CD14-positive monocyte (primary cell): ENCODE data around the gene YAE1. TPM values are rescaled to one million over a fixed set of nuclear protein-coding genes. Genes with fewer than 3 reads are reported as not detected.
A peak's percentile ranks its signal among the peaks of the same experiment; 100 is the strongest.

ENCODE experiments used
- DNase-seq, 3 donors: peaks; one replicate each; pipeline ENCODE4 v3.0.0-alpha.2; 2011 to 2022
- H2AFZ ChIP-seq: 2 replicates; pipeline ENCODE4 v1.6.0; 2012; ENCODE audit warnings: mild to moderate bottlenecking, low read depth, low read length, inconsistent platforms; ENCODE audit not compliant: insufficient read depth, poor library complexity, severe bottlenecking
- H3K27ac ChIP-seq, 2 donors: 1 replicate in 1 of 2; 2 replicates in 1 of 2; pipeline ENCODE4 v1.5.1; 2012 to 2013; ENCODE audit warnings: low read length in 2 of 2, control low read depth in 1 of 2, inconsistent platforms in 1 of 2, low read depth in 1 of 2, mild to moderate bottlenecking in 1 of 2
- H3K27me3 ChIP-seq, 2 donors: one replicate each; pipeline versions ENCODE4 v1.6.0 to v1.6.1; 2011 to 2013; ENCODE audit warnings: low read length in 2 of 2; ENCODE audit not compliant: control insufficient read depth in 2 of 2, insufficient read depth in 2 of 2
- H3K36me3 ChIP-seq, 2 donors: replicated peaks in 1 of 2; 1 replicate in 1 of 2; 2 replicates in 1 of 2; pipeline versions ENCODE4 v1.5.1 to v1.6.1; 2012 to 2013; ENCODE audit warnings: low read length in 2 of 2, control low read depth in 1 of 2, inconsistent platforms in 1 of 2, mild to moderate bottlenecking in 1 of 2; ENCODE audit not compliant: insufficient read depth in 2 of 2, control insufficient read depth in 1 of 2
- H3K4me1 ChIP-seq, 2 donors: 1 replicate in 1 of 2; 2 replicates in 1 of 2; pipeline versions ENCODE4 v1.5.1 to v1.6.1; 2012 to 2013; ENCODE audit warnings: low read length in 2 of 2, control low read depth in 1 of 2, inconsistent platforms in 1 of 2, mild to moderate bottlenecking in 1 of 2, moderate library complexity in 1 of 2; ENCODE audit not compliant: insufficient read depth in 2 of 2, control insufficient read depth in 1 of 2
- H3K4me2 ChIP-seq: replicated peaks from 2 replicates; pipeline ENCODE3; 2012; ENCODE audit warnings: low read length, moderate library complexity, mild to moderate bottlenecking; ENCODE audit not compliant: poor library complexity, severe bottlenecking; ENCODE audit errors: extremely low read depth
- H3K4me3 ChIP-seq, 3 experiments: fragments of 200-600 bp in 1 of 3; sonication (generic) in 1 of 3; replicated peaks in 1 of 3; 1 replicate in 2 of 3; 2 replicates in 1 of 3; pipeline ENCODE4 v1.5.1; 2011 to 2013; ENCODE audit warnings: low read length in 3 of 3, mild to moderate bottlenecking in 3 of 3, control low read depth in 2 of 3, low read depth in 2 of 3, inconsistent platforms in 1 of 3, moderate library complexity in 1 of 3
- H3K79me2 ChIP-seq: 2 replicates; pipeline ENCODE4 v1.6.0; 2012; ENCODE audit warnings: mild to moderate bottlenecking, control low read depth, inconsistent platforms, low read length, moderate library complexity; ENCODE audit not compliant: insufficient read depth
- H3K9ac ChIP-seq: 2 replicates; pipeline ENCODE4 v1.6.0; 2017; ENCODE audit warnings: low read length, mild to moderate bottlenecking; ENCODE audit not compliant: insufficient read depth, poor library complexity, severe bottlenecking
- H3K9me3 ChIP-seq, 2 donors: replicated peaks in 1 of 2; 1 replicate in 1 of 2; 2 replicates in 1 of 2; pipeline versions ENCODE4 v1.5.1 to v1.6.1; 2012 to 2013; ENCODE audit warnings: low read length in 2 of 2, control low read depth in 1 of 2; ENCODE audit not compliant: control insufficient read depth in 1 of 2, insufficient read depth in 1 of 2
- H4K20me1 ChIP-seq: 2 replicates; pipeline ENCODE4 v1.6.0; 2012; ENCODE audit warnings: mild to moderate bottlenecking, low read length, control low read depth, moderate library complexity; ENCODE audit not compliant: insufficient read depth
- H3K27ac Mint-ChIP-seq, 7 donors: one replicate each; pipeline ENCODE4 v1.8.0; 2020; ENCODE audit warnings: mild to moderate bottlenecking in 7 of 7, mixed read lengths in 7 of 7, moderate library complexity in 6 of 7, inconsistent platforms in 2 of 7
- H3K27me3 Mint-ChIP-seq, 3 donors: one replicate each; pipeline ENCODE4 v1.8.0; 2021 to 2022; ENCODE audit warnings: low read depth in 3 of 3, mild to moderate bottlenecking in 3 of 3, mixed read lengths in 3 of 3, moderate library complexity in 3 of 3, inconsistent platforms in 1 of 3
- H3K36me3 Mint-ChIP-seq, 2 donors: one replicate each; pipeline ENCODE4 v1.8.0; 2020; ENCODE audit warnings: mixed read lengths in 2 of 2, inconsistent platforms in 1 of 2, mild to moderate bottlenecking in 1 of 2
- H3K4me1 Mint-ChIP-seq: one replicate; pipeline ENCODE4 v1.8.0; 2020; ENCODE audit warnings: mild to moderate bottlenecking, mixed read lengths
- H3K4me3 Mint-ChIP-seq, 2 donors: one replicate each; pipeline ENCODE4 v1.8.0; 2020; ENCODE audit warnings: mild to moderate bottlenecking in 2 of 2, mixed read lengths in 2 of 2, moderate library complexity in 1 of 2
- H3K9me3 Mint-ChIP-seq, 7 donors: one replicate each; pipeline ENCODE4 v1.8.0; 2020 to 2022; ENCODE audit warnings: mixed read lengths in 7 of 7, mild to moderate bottlenecking in 6 of 7, moderate library complexity in 6 of 7, inconsistent platforms in 2 of 7
- CTCF ChIP-seq: fragments of 200-600 bp; IDR thresholded peaks from one replicate; pipeline ENCODE4 v1.8.0; 2022; ENCODE audit warnings: antibody characterized with exemption, mild to moderate bottlenecking
- WGBS: methylation state at CpG from one replicate; pipeline ENCODE4 v1.1.5; 2013; ENCODE audit warnings: missing lambda C conversion rate; ENCODE audit not compliant: insufficient coverage; 5-methylcytosine and 5-hydroxymethylcytosine counted together
- intact Hi-C, 2 donors: fragments of 100-400 bp; cut with micrococcal nuclease; formaldehyde crosslinking; loops; one replicate each; pipeline versions ENCODE4 v1.15.0 to v1.15.1; 2023
- polyA plus RNA-seq, 3 donors: library from polyadenylated mRNA; depleted of rRNA in 1 of 3; unstranded in 2 of 3; stranded (reverse) in 1 of 3; fragments of 300-500 nt in 2 of 3; fragments of >200 nt in 1 of 3; fragmentation: Illumina TruSeq in 2 of 3; gene quantifications; 1 replicate in 2 of 3; 2 replicates in 1 of 3; pipeline ENCODE4 v1.2.3, GENCODE V29; 2012 to 2021

The YAE1 gene
- polyA plus RNA-seq, 3 donors: 1.1 to 3.2 (median 2.7) TPM

- peak overlapping the region; percentile 41 for H3K9ac ChIP-seq
- H3K9me3 ChIP-seq: no peaks in the 10 kb centered on the region
- TF ChIP-seq CTCF: no peak
- peak overlapping the region in 2 of 3 experiments; percentile 4 to 49 for H3K4me3 ChIP-seq
- 85% methylated on average over 3 of the region's 5 CpGs for WGBS
- H4K20me1 ChIP-seq: no peaks in the 10 kb centered on the region
- intact Hi-C loops: no loop called here
- Mint-ChIP-seq H3K4me1 (peaks cover 12% of the 10 kb centered on the region), H3K4me3 (peak overlapping the region; percentile 70 to 87), H3K27ac (peak overlapping the region in 5 of 7 donors; percentile 21 to 85 (median 76)), H3K36me3 (peaks cover 2 to 3% of the 10 kb centered on the region in 2 donors), H3K27me3 (peaks cover 10 to 28% (median 19%) of the 10 kb centered on the region in 3 donors), H3K9me3 (peaks cover 0 to 3% (median 0%) of the 10 kb centered on the region in 7 donors)
- H3K4me2 ChIP-seq: peak overlapping the region; percentile 71
- H3K27me3 ChIP-seq: peaks cover 5 to 17% of the 10 kb centered on the region in 2 donors
- no peaks in the 10 kb centered on the region for H3K79me2 ChIP-seq
- H3K27ac ChIP-seq: no peak overlapping the region
- H3K36me3 ChIP-seq: no peaks in the 10 kb centered on the region
- H3K4me1 ChIP-seq: peaks cover 9 to 17% of the 10 kb centered on the region in 2 donors
- H2AFZ ChIP-seq: peak overlapping the region; percentile 84
- DNase-seq: no peak
These were observed 43.7 kb downstream of the YAE1 start for GRCh38 chr7:39609935-39610263.

- Mint-ChIP-seq H3K4me3 (no peak overlapping the region), H3K27me3 (peaks cover 15 to 31% (median 18%) of the 10 kb centered on the region in 3 donors)
- H2AFZ ChIP-seq: no peak overlapping the region
These were observed 47.4 kb downstream of the YAE1 start for GRCh38 chr7:39613577-39613976.

More at GRCh38 chr7:39613577-39613976, 47.4 kb downstream of the YAE1 start:
- H3K9me3 ChIP-seq: no peaks in the 10 kb centered on the region
- no peak overlapping the region for H3K27ac Mint-ChIP-seq
- H3K27me3 ChIP-seq: peaks cover 10 to 13% of the 10 kb centered on the region in 2 donors
- H3K9me3 Mint-ChIP-seq: peaks cover 0 to 2% (median 0%) of the 10 kb centered on the region in 7 donors
- H3K79me2 ChIP-seq: no peaks in the 10 kb centered on the region
- H3K36me3 Mint-ChIP-seq: peaks cover 2 to 3% of the 10 kb centered on the region in 2 donors
- intact Hi-C loops: no loop called here
- H3K4me1 Mint-ChIP-seq: peaks cover 12% of the 10 kb centered on the region
- H3K4me2 ChIP-seq: no peak overlapping the region
- no peak for DNase-seq
- peaks cover 9 to 17% of the 10 kb centered on the region in 2 donors for H3K4me1 ChIP-seq
- H3K36me3 ChIP-seq: no peaks in the 10 kb centered on the region
- H3K9ac ChIP-seq: no peak overlapping the region
- TF ChIP-seq CTCF: no peak
- H3K27ac ChIP-seq: no peak overlapping the region
- 87% methylated on average over 3 of the region's 4 CpGs for WGBS
- H4K20me1 ChIP-seq: no peaks in the 10 kb centered on the region
- no peak overlapping the region for H3K4me3 ChIP-seq
